OCI-M1 (cell line): ENCODE data around the gene TMEM176B.
"Not testable (repeated sequence)": the region's sequence is repeated elsewhere in the genome, so short reads cannot be mapped to it uniquely, and the experiment has no call there.

Experiments
- DNase-seq: peaks from one replicate; lab custom pipeline; 2025; lab: John Stamatoyannopoulos, UW

Gene TMEM176B

DNA sequence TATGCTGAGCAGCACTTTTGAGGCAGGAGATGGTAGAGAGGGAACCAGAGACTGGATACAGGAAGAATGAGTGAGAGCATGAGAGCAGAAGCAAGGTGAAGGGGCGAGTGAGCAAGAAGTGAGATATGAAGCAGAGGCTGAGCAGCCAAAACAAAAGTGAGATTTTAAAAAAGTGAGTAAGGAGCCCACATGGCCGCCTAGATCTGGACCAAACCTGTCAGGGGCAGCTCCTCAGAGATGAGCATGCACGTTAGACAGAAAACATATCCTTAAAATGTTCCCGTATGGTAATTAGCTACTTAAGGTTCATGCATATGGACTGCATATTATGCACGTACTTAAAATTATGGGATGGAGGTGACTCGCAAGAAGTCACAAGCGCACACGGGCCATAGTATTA lies 22.9 kb upstream of the TMEM176B start:
- no peak for DNase-seq

DNA sequence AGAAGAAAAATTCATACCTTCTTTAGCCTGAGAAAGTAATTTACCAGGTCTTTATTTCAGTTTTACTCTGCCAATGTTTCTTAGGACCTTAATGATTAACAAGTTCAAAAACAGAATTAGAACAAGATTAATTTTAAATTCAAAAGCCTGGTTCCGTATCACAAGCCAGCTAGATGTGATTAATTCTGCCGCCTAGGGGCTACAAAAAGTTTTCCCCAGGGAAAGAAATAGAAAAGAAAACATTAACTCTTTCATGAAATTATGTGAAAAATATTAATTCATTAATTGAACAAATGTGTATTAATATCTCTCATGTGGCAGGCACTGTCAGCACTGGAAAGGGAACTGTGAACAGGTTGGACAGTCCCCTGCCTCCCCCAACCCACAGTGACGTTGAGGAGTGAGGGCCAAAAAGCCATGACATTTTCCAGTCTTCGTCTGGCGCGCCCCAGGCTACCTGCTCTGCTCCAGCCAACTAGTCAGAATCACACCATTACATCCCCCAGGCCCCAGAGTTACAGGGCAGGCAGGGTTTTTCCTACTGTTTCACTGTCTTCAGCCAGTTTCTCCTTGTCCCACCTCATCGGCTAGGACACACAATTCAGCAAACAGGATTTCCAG lies 20.5 kb upstream of the TMEM176B start:
- DNase-seq, result no peak

DNA sequence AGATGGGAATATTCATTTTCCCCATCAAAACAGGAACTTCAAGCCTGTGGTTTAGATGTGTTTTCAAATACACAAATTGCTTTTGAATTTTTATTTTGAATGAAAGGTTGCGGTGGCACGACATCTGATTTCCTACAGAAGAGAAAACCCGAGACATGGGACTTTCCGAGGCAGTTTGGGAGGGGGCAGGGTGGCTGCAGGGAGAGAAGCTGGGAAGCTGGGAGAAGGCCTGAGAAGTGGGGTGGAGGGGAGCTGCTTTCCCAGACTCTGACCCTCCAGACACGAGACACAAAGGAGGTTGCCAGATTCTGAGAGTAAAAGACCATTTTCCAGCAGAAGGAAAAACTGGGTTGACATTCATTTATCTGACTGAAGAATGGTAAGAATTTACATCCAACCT lies 20.0 kb upstream of the TMEM176B start:
- DNase-seq, result no peak

DNA sequence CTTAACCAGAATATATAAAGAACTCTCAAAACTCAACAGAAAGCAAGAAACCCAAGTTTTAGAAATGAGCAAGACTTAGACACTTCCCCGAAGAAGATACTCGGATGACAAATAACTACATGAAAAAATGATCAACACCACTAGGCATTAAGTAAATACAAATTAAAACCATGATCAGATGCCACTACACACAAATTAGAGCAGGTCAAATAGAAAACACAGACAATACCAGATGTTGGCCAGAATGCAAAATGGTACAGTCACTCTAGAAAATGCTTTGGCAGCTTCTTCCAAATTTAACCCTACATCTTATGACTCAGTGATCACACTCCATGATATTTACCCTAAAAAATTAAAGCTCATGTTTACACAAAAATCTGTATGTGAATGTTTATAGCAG lies 18.8 kb upstream of the TMEM176B start:
- DNase-seq, result no peak

DNA sequence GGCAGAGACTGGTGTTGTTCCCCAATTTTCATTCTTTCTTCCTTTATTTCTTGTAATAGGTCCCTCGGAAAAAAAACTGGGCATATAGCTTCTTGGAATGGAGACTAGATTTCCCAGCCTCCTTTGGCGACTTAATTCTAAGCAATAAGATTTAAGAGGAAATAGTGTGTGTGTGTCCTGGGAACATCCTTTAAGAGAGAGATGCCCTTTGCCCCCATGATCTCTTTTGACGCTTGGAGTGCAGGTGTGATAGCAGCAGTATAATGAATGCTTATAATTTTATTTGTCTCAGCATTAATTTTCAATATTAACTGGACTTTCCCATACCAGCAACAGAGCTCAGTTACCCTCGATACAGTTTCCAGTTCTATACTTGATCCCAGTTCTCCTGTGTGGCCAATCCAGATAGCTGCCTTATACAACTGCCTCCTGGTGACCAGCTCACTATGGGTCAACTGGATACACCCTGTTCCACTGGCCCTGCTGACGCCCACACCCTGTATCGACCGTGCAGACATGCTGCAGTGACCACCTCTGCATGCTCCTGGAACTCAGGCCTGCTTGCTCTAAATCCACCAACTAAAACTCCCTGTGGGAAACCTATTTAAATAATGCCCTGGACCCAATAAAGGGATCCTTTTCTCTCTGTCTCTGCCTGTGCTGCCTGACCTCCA lies 14.3 kb upstream of the TMEM176B start:
- no peak for DNase-seq

DNA sequence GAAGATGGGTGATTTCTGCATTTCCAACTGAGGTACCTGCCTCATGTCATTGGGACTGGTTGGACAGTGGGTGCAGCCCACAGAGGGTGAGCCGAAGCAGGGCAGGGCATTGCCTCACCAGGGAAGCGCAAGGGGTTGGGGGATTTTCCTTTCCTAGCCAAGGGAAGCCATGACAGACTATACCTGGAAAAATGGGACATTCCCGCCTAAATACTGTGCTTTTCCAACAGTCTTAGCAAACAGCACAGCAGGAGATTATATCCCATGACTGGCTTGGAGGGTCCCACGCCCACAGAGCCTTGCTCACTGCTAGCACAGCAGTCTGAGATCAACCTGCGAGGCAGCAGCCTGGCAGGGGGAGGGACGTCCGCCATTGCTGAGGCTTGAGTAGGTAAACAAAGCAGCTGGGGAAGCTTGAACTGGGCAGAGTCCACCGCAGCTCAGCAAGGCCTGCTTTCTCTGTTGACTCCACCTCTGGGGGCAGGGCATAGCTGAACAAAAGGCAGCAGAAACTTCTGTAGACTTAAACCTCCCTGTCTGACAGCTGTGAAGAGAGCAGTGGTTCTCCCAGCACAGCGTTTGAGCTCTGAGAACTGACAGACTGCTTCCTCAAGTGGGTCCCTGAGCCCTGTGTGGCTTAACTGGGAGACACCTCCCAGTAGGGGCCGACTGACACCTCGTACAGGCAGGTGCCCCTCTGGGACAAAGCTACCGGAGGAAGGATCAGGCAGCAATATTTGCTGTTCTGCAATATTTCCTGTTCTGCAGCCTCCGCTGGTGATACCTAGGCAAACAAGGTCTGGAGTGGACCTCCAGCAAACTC lies 7.7 kb upstream of the TMEM176B start:
- not testable (repeated sequence) for DNase-seq

DNA sequence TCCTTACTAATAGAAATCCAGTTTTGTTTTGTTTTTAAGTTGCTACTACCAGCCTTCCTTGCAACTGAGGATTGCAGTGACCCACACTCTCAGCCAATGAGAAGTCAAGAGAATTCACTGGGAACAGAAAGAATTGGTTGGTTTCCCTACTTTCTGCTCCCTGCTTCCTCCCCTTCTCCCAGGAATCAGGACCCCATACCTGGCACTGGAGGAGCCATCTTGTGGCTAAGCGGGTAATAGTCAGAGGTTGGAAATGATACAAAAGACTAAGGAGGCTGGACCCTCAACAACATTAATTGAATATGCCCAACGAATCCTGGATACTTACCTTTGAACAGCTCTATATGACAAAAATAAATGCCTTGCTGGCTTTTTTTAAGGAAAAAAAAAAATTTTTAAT lies 6.7 kb upstream of the TMEM176B start:
- DNase-seq, result no peak

DNA sequence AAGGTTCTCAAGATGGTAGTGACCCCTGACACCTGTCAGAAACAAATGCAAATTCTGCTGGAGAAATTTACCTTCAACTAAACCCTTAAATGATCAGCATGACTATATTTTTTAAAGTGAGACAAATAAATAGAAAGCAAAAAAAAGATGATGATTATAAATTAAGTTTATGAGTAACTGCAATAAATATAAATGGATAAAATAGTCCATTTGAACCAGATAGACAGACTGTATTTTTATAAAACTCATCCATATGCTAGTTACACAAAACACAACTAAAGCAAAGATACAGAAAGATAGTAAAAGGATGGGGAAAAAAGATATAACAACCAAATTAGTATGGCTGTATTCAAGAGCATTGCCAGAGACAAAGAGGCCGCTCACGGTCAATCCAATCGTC lies 6.3 kb upstream of the TMEM176B start:
- no peak for DNase-seq

DNA sequence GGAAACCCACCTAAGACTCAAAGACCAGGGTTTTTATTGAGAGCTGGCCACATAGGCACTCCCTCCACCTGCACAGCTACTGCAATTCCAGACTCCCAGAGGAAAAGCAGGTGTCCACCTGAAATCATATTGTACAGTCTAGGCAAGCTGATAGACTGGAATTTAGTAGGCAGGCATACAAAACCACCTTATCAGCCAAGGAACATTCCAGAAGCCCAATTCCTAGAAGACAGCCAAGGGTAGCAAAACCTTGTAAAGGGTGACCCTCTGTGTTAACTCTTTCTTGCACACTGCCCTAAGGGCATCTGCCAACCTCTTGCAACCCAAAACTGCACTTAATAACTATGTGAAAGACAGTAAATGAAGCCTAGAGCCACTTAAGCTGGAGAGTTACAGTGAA lies 5.7 kb upstream of the TMEM176B start:
- DNase-seq, result no peak

DNA sequence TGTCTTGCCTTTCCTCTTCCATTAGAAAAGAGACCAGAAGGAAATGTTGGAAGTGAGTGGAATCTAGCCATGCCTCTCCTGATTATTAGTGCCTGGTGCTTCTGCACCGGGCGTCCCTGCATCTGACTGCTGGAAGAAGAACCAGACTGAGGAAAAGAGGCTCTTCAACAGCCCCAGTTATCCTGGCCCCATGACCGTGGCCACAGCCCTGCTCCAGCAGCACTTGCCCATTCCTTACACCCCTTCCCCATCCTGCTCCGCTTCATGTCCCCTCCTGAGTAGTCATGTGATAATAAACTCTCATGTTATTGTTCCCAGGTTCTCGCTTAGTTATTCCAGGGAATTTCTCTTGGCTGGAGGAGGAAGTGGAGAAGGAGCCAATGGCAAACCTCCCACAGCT lies 4.6 kb upstream of the TMEM176B start:
- no peak for DNase-seq

DNA sequence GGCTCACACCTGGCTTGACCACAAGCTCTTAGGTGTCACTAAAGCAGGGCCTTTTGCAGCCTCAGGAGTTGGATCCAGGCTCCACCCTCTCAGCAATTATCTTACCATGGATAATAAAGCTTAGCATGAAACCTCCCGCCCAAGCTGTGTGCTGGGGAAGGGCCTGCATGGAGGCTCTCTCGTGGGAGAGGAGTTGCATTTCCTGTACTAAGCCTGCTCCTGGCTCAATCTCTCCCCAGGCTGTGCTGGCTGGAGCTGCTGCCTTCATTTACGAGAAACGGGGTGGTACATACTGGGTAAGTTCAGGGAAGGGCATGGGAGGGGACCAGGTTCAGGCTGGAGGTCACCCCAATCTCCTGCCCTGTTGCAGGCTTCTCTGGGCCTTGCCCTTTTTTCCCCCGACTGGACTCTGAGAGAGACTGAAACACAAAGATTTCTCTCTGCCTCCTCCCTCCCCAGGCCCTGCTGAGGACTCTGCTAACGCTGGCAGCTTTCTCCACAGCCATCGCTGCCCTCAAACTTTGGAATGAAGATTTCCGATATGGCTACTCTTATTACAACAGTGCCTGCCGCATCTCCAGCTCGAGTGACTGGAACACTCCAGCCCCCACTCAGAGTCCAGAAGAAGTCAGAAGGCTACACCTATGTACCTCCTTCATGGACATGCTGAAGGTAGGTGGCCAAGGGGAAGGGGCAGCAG lies 3.1 kb upstream of the TMEM176B start:
- DNase-seq, result no peak

DNA sequence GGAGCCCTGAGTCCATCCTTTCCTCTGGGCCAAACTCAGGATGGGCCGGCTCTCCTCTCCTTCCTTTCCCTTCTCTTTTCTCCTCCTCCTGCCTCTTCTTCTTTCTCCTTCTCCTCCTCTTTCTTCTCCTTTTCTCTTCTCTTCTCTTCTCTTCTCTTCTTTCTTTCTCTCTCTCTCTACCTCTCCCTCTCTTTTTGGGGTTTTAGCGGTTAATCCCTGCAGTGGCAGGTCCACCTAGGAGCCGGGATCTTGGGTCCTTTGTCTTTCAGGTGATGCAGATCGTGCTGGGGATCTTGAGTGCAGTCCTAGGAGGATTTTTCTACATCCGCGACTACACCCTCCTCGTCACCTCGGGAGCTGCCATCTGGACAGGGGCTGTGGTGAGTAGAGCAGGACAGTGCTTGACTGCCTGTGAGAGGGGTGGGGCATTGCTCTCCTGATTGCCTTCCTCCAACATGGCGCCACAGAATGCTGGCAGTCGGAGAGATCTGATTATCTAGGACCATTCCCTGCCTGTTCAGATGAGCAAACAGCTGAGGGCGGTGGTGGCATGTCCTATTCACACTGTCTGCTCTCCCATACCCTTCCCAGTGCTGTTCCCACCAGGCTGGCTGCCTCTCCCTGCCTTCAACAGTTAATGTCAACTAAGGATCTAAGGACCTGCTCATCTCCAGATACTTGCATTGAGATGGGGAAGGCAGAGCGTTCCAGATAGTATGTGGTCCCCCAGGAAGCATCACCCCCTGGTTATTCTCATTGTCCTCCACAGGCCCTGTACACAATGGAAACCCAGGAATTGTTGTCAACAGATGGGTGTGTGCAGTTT lies 2.0 kb upstream of the TMEM176B start:
- no peak for DNase-seq

DNA sequence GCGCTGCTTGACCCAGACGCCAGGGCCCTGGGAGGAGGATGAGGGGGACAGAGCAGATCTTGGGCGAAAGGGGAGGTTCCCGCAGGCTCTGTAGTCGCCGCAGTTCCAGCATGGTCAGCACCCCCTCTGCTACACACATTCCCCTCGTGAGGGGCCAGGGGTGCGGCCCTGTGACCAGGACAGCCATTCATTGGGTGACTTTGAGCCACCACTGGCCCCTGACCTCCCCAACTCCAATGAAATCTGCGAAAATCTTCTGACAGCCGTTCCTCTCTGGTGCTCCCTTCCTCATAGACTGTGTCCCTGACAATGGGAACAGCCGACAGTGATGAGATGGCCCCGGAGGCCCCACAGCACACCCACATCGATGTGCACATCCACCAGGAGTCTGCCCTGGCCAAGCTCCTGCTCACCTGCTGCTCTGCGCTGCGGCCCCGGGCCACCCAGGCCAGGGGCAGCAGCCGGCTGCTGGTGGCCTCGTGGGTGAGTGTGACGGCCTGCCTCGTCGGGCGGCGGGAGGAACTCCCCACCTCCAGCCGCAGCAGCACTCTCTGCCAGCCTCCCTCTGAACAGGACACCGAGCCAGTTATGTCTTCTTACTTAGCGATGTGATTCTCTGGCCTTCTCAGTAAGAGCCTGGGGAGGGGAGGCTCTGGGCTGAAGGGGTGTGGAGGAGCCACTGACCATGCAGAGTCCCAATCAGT lies 1.2 kb upstream of the TMEM176B start:
- no peak for DNase-seq

DNA sequence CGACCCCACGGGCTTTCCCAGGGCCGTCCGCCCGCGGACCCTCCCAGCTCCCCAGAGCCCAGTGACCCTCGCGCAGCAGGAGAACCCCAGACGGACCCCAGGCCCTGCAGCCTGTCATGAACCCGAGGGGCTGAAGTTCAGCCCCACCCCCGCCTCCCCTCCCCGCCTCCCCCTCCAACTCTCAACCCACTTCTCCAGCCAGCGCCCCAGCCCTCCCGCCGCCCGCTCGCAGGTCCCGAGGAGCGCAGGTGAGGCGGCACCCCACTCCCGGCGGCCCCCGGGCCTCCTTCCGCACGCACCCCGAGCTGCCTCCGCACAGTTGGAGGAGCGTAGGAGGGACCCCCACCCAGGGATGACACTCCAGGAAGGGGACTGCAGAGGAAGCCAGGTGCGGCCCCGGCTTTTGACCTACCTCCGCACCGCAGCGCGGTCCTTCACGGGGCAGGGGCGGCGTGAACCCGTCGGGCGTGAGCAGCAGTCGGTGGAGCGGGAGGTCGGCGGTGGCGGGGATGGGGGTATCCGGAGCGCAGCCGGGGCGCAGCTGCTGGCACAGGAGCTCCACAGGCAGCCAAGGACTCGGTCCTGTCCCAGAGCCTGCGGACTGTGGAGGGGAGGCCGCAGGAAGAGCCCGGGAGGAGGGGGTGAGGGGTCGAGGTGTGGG lies 547 bp upstream of the TMEM176B start, which contains the start of gene TMEM176A:
TSS of gene TMEM176A (plus strand) at position 189 of the 661 bp plus-strand sequence. CDS start 782 bp downstream, outside the sequence.
- no peak for DNase-seq

DNA sequence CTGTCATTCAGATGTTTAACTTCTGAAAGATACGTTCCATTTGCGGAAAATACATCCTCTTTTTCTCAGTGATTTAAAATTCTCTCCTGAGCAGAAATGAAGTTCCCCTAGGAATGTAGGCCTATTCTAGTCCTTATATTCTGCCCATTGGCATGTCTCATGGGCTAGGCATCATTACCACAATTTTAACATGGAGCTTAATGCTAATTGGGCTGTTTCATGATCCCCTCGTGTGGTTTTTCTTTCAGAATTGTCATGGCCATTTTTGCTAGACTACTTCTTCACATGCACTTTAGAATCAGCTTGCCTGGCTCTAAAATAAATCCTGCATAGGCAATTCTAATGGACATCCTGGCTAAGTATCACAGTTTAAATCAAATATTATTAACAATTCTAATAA lies 1.0 kb downstream of the TMEM176B start:
- no peak for DNase-seq

DNA sequence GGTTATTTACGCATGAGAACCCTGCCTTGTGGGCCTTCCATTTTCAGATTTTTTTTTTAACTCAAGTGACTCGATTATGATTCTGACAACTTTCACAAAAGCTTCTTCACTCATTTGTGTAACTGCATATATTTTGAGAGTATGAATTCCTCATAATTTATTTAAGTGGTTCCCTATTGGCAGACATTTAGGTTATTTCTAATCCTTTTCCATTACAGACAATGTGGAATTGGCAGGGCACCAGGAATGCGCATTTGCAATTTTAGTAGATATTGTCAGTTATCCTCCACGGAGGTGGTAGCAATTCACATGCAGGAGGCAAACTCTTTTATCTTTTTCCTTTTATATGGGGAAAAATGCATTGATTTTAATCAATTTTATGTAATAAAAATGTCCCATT lies 2.5 kb downstream of the TMEM176B start:
- no peak for DNase-seq

DNA sequence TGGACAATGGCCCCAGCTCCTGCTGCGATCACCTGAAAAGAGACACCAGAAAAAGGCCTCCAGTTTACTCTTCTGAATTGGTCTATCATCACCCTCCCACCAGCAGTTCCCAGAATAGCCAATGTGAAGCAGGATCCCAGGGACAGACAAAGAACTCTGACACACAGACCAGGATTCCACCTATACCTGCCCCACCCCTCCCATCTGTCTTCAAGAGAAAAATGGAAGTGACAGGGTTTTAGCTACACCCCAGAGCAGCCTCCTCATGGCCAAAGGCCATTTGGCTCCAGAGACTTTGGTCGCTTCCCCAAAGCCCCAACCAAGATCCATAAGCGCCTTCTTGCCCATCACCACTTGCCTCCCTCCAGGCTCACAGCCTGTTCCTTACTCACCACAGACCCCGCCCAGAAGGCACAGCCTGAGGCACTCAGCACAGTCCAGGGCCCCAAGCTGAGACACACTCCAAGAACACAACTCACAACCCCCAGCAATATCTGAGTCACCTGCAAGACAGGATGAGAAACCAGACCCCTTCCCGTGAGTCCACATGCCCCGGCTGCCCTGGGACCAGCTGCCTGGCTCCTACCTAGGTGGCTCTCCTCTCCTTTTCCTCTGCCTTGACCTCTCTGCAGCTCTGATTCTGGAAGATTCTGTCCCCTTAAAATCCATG lies 6.5 kb downstream of the TMEM176B start:
- no peak for DNase-seq

DNA sequence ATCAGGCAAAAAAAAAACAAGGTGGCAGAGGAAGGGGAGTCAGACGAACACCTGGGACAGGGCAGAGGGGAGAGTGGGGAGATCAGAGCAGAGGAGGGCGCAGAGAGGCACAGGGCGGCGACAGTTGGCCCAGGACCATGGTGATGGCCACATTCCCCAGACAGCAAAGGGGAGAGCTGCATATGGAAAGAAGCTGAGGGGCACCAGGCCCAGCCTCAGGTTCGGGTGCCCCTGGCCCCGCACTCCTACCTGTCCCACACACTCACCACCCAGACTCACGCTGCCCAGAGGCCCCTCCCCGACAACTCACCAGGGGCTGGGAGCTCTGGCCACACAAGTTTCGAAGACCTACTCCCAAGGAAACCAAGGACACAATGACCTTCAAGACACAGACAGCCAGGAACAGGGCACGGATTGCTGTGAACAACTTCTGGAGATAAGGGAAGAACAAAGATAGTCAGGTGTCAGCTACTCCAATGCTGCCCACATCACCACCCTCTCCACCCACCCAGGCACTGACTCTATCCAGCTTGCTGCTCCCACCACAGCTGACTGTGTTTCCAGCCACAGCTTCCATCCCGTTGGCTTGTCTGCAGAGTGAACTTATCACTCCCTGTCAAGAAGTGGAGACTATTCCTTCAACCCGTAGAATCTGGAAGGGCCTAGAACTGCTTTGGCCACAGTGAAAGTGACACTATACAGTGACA lies 8.3 kb downstream of the TMEM176B start:
- no peak for DNase-seq

DNA sequence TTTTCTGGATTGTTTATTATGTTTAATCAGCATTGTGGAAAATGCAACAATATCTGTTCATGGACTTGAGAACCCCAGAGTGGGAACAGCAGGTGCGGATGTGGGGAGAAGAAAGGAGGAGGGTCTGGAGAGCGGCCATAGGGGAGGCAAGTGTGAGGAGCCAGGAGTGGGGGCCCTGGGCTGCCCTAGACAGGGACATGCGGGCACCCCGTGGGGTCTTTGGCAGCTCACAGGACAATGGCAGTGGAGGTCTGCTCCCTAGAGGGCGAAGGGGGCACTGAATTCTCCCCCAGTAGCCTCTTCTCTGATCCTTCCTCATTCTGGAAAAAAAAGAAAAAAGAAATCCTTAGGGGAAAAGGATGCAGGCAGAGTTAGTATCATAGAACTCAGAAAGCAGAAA lies 8.9 kb downstream of the TMEM176B start:
- no peak for DNase-seq
